SK-N-DZ (cell line): ENCODE results near the gene CPO. TPM values are rescaled to one million over a fixed set of nuclear protein-coding genes. Genes with fewer than 3 reads are reported as not detected.
"Not testable (repeated sequence)": the region's sequence is repeated elsewhere in the genome, so short reads cannot be mapped to it uniquely, and the experiment has no call there.

ENCODE experiments used
- DNase-seq: peaks from one replicate; pipeline ENCODE4 v3.0.0-alpha.2; 2015; ENCODE audit warnings: low spot score
- polyA plus RNA-seq, 2 experiments: library from polyadenylated mRNA; depleted of rRNA; stranded (reverse); fragments of >200 nt; gene quantifications; 2 replicates each; pipeline ENCODE4 v1.2.3, GENCODE V29; 2014

The CPO gene, protein sequence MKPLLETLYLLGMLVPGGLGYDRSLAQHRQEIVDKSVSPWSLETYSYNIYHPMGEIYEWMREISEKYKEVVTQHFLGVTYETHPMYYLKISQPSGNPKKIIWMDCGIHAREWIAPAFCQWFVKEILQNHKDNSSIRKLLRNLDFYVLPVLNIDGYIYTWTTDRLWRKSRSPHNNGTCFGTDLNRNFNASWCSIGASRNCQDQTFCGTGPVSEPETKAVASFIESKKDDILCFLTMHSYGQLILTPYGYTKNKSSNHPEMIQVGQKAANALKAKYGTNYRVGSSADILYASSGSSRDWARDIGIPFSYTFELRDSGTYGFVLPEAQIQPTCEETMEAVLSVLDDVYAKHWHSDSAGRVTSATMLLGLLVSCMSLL
- polyA plus RNA-seq (2014; cell fraction: cytosol; rRNA removed): 0.20 TPM in 1 of 2 replicates, not detected in the other
- not detected in 2 replicates for polyA plus RNA-seq (2014; cell fraction: nucleus; rRNA removed)

DNA sequence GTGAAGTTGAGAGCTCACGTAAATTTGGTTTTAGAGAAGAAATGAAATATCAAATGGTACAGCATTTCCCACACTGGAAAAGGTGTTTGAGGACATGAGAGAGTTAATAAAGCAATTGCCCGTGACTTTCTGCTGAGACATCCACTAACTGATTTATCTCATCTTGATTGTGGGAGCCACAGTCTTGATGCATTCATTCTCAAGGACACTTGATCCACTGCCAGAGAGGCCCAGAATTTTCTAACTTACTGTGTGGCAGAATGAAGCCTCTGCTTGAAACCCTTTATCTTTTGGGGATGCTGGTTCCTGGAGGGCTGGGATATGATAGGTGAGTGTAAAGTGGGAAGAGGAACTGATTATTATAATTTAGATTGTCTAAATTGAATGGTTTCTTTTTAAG, at the start of gene CPO:
TSS of gene CPO (plus strand) at position 179 of the 400 bp plus-strand sequence. CDS start at position 261, 82 bp downstream.
- DNase-seq: no peak

DNA sequence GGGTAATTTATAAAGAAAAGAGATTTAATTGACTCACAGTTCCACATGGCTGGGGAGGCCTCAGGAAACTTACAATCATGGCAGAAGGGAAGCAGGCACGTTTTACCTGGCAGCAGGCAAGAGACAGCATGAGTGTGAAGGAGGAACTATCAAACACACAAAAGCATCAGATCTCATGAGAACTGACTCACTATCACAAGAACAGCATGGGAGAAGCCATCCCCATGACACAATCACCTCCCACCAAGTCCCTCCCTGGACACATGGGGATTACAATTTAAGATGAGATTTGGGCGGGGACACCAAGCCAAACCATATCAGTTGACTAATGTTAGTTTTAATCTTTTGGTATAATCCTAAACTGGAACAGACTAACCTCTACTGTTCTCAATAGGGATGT, 49.1 kb upstream of the CPO start:
- no peak for DNase-seq

DNA sequence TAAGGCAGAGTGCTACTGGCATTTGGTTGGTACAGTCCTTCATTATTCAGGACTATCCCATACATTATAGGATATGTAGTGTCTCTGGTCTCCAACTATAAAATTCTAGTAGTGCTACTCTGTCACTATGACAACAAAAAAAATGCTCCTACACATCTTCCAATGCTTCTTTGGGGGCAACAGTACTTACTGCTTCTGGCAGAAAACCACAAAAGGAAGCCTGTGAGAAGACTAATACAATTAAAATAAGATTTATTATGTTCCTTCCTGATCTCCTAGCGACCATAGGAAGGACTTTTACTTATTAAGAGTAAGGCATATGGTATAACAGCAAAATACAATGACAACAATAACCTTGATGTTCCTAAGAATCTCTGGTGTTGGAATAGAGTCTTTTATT, 48.4 kb upstream of the CPO start:
- DNase-seq: peak; percentile 46

DNA sequence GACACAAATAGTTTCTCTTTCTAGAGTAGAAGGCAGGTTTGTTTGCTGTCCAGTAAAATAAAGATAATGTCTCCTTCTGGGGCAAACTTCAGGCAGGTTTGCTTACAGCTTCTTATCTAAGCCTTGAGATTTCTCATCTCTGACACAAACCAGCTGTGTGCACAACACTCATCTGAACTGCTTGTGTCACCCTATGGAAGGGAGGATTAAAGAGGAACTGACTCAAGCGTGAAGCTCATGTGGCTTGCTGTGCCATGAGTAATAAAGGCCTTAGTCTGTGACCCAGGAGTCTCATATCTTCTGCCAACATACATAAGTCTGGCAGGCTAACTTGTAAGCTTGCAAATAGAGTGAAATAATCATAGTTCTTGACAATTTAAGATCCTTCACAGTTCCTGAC, 24.2 kb upstream of the CPO start:
- peak; percentile 51 for DNase-seq

DNA sequence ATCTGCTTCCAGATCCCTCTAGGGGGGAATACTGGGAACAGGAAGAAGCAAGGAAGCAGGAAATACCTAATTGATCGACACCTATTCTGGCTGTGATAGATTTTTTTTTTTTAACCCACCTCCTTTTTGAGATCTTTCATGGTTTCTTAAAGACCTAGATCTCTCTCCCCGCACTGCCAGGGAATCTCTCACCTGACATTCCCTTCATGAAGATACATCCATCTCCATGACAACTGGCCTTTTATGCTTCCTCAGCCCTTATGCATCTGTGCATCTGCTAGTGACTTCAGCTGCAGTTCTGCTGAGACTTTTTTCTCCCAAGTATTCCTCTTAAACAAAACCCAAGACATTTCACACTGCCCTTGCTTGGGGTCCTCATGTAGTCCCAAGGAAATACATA, 21.1 kb upstream of the CPO start:
- DNase-seq: no peak

DNA sequence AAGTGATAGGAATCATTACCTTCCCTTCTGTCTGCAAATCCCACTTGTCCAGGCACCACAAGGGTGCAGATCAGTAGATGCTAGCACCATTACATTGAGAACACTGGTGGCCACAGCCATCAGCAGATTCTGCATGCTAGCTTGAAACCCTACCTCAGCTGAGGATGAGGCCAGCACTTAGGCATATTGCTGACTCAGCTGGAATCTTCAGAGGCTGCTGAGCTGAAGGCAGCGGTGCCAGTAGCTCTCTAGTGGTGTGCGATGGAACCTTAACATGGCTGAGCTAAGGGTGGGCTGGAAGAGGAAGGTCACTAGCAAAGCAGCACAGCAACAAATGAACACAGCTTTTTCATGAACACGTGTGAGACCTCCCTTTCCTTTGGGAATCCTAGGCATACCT, 19.0 kb upstream of the CPO start:
- no peak for DNase-seq

DNA sequence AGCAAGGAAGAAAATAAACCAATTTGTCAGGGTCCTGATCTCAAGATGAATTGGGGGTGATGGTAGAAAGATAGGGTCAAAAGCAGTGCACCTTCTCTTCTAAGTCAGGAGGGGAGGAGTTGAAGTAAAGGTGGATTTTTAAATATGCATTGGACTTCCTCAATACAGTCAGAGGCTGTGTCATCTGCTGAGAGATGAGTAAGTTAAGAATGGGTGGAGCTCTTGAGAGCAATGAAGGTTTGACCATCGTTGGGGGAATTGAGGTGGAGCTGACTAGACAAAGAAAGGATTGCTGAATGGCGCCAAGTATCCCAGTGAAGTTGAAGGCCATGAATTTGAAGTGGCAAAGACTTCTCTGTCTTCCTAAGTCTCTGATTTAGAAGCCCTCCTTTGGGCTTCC, 18.4 kb upstream of the CPO start:
- no peak for DNase-seq

DNA sequence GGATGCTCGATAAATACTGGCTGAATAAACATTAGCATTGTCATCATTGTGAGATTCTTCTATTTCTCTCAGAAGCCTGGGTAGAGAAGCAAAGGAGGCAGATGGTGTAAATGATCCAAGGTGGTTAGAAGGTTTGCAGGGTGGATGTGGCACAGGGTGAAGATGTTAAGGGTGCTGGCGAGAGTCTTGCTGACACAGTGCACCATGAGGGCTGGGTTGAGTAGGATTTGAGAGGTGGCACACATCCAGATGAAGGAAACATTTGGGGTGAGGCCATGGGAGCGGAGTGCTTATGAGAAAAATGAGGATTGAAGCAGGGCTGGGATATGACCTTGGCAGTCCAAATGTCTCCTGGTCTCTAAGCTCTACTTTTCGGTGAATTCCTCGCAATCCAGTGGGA, 17.8 kb upstream of the CPO start:
- DNase-seq: no peak

DNA sequence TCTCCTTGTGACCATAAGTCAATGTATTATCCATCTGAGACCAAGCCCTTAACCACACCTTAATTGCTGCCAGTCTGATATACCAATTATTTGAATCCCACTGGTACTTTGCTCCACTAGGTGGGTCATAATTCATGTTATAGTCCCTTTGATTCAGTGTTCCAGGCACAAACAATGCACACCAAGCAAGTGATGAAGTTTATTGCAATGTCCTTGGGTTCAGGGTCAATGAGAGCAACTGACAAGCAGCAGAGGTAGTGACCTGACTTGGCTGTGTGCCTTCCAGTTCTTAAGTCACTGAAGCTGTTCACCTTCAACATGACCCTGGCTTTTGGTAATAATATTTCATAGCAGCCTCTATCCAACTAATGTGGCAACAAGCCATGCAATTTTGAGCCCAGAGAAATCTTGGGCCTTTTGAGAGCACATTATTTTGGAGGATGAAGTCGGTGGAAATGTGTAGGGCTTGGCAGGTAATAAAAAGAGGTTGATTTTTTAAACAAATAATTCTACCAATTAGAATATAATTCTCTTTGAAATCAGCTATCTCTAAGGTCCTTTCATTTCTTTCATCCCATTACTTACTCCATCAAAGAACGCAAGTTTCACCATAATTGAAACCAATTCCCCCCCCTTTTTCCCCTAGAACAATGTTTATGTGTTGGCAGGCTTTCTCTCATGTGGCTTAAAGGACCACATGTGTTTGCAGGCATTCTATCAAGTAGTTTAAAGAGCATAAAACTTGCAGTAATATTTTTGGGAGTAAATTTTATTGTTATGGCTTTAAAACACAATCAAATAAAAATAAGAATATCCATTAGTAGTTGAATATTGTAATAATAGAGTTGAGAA, 3.1 kb upstream of the CPO start:
- no peak for DNase-seq

DNA sequence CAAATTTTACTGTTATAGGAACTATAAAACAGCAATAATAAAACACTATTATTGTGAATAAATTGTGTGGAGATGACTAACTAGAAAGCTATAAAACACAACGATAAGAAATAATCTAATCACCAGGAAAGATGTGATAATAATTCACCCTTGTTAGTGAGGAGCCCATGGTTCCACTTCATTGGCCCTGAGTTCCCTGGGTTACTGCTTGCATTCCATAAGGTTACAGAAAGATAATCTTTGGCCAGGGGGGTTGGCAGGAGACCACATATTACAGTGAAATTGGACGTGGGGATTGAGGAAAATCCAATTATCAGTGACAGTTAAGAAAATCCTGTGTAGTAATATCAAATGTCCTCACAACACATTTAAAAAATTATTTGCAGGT, 2.5 kb upstream of the CPO start:
- no peak for DNase-seq

DNA sequence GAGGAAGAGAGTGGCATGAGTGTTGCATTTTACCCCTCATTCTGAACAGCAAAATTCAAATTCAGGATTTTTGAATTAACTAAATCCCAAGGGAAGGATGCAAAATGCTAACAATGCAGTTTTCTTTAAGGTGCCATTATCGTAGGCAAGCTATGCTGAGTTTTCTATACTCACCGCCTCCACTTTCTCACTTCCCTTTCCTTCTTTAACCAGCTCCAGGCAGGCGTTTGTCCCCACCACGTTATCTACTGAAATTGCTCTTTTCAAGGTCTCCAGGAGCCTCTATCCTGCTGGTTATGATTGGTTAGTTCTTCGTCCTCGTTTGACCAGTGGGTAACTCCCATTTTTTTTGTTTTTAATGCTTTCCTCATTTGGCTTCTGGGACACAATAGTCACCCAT, 1.8 kb upstream of the CPO start:
- no peak for DNase-seq

DNA sequence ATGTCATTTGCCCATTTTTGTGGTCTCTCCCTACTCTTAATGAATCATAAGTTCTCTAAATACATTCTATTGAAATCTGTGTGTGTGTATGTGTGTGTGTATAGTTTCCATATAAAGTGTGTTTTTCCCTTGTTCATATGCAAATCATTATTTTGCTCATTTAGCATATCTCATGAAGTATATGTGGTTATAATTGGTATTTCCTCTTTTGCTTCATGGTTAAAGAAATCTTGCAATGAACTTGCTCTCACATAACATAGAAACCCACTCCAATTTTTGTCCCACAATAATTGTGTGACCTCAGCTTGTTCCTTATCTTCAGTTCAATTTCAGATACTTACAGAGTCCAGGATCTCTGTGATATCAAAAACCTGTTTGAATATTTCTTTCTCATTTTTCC, 1.2 kb downstream of the CPO start:
- DNase-seq: no peak

DNA sequence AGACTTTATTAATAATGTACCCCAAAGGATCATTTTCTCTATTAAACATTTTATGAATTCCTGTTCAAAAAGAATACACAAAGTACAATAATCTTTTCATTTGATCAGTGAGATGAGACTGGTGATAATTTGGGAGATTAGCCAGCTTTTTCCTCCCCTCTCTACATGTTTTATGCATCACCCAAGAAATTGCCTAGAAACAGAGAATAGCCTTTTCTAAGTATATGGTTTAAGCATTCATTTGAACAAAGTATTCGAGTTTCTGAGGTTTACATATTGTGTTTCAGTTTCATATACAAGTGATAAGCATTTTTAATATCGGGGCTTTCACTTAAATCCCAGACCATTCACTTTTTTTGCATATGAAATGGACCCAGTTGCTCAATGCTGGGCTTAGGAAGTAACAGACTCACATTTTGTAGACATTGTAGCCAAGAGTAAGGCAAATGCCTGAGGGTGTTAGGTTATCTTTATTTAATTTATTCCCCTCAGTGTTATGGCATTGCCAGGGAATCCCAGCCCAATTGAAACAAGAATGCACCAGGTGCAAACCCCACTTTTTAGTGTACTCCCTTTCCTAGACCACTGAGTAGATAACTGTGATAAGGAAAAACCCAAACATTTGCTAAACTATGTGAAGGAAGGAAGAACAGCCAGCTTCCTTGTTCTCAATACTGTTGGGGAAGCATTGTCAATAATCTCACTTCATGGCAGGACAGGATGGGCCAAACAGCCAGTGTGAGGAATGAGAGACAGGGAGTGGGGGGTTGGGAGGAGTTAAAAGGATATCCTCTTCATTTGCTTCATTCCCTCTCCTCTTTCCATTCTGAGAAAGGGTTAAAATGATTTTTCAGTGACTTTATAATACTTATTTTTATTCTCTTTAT, 3.5 kb downstream of the CPO start:
- DNase-seq: no peak

DNA sequence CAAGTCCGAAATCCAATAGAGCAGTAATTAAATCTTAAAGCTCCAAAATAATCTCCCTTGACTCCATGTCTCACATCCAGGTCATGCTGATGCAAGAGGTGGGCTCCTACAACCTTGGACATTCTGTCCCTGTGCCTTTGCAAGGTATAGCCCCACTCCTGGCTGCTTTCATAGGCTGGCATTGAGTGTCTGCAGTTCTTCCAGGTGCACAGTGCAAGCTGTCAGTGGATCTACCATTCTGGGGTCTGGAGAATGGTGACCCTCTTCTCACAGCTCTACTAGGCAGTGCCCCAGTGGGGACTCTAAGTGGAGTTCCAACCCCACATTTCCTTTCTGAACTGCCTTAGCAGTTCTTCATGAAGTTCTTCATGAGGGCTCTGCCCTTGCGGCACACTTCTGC, 14.1 kb downstream of the CPO start:
- not testable (repeated sequence) for DNase-seq

DNA sequence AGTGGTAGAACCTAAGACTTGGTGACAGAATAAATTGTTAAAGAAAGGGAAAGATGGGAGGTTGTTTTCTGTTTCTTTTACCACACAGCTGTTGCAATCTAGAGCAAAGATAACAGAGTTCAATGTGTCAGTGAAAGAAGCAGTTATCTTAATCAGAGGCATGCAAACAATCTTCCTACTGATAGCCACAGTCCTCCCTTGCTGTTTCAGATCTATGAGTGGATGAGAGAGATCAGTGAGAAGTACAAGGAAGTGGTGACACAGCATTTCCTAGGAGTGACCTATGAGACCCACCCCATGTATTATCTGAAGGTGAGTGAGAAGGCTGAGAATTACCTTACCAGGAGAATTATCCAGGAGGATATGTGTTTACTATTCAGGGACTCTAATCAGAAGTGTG, 15.9 kb downstream of the CPO start:
- DNase-seq: no peak

DNA sequence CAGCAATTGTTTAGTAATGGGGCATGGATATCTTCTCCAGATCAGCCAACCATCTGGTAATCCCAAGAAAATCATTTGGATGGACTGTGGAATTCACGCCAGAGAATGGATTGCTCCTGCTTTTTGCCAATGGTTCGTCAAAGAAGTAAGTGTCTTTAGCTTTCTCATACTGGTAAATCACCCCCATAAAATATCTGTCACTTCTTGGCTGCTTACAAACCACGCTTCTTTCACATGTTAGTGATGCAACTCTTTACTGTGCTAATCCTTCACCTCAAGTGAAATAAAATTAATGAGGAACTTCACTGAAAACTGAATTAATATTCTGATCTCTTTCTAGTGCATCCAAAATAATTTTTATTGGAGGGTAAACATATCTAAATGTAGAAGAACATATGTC, 18.9 kb downstream of the CPO start:
- no peak for DNase-seq

DNA sequence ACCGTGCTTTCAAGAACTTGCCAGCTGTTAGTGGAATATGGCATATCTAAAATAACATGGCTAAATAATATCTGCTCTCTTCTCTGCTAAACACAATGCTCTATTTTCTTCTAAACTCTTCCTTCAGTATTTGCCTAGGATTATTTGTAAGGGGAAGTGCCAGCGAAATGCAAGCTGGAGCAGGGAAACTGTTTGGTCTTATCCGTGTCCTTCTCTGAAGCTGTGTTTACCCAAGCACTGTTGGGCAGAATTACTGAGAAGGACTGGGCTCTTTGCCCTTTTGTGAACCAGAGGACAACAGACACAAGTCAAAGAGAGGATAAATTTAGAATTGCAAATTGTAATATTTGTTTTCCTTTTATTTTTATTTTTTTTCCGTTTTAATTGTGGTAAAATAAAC, 23.6 kb downstream of the CPO start:
- DNase-seq: no peak

DNA sequence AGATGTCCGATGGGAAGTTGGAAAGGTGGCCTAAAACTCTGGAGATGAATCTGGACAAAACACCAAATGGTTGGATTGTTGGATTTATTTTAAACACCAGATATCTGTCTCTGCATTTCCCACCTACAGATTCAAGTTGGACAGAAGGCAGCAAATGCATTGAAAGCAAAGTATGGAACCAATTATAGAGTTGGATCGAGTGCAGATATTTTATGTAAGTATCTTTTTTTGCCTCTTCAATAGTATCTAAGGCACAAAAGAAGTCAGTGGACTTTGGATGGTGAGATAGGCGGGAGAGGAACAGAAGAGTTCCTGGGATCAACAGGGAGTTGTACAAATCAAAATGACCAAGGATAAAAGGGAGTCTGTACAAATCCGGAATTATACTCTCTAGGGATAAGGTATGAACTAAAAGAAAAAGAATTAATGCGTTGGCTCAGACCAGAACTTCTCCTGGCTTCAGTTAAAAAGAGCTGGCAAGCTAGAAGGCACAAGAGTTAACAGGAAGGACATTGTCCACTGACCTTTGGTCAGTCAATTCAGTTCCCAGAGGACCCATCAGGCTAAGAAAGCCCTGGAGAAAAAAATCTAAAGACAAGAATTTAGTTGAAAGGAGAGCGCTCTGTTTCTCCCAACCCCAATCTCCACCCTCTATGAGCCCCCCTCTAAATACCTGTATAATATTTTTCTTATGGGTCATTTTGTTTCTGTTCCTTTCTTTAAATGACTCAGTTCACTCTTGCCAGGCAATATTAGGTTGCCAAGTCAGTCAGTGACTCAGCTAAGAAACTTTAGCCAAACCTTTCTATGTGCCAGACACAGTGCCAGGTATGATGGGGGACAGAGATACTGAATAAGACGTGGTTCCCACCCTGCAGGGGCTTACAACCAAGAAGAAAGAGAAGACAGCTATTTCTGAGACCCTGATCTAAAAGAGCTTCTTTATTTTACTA, 29.1 kb downstream of the CPO start:
- DNase-seq: no peak

DNA sequence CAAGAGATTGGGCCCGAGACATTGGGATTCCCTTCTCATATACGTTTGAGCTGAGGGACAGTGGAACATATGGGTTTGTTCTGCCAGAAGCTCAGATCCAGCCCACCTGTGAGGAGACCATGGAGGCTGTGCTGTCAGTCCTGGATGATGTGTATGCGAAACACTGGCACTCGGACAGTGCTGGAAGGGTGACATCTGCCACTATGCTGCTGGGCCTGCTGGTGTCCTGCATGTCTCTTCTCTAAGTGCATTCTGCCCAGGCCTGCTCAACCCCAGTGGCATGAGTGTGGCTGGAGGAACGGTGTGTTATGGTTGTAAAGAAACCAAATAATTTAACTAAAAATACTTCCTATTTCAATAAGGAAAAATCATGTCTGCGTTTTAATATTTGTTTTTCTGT, 29.9 kb downstream of the CPO start:
- no peak for DNase-seq

DNA sequence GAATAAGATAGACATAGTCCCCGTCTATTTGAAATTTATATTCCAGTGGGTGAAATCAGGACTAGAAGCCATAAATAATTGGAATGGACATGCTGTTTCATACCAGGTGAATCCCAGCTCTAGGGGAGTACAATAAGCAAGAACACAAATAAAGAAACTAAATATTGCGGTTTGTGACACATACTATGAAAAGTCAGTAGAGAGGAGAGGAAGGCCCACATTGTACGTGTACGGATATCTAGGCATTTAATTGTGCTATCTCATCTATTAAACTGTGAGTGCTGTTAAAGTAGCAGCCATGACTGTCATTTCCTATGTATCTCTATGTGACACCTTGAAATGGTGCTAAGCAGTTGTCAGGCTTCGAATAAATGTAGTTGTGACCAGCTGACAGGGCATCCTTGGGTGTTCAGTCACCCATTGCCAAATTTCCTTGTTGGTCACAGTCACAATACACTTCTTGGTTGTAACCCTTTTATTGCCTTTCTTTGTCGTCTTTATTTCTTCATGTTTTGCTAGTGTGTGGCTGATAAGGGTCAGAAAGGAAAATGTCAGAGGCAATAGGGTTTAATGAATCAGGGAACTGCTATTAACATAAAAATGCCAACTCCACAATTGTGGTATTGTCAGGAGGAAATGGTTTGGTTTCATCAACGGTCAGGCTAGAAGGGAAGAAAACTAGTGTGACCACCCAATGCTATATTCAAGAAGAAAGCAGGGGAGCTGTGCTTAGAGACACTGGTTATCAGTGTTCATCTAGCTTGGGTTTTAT, 31.5 kb downstream of the CPO start:
- no peak for DNase-seq
